AG08396 (cell line): ENCODE measurements around the gene ARHGEF37.

Experiments used
- DNase-seq: peaks from one replicate; pipeline ENCODE4 v3.0.0; 2012; ENCODE audit warnings: low spot score, mixed read lengths

The ARHGEF37 gene

GRCh38 chr5:149628846-149629388 lies 47.6 kb downstream of the ARHGEF37 start:
- no peak for DNase-seq

DNA sequence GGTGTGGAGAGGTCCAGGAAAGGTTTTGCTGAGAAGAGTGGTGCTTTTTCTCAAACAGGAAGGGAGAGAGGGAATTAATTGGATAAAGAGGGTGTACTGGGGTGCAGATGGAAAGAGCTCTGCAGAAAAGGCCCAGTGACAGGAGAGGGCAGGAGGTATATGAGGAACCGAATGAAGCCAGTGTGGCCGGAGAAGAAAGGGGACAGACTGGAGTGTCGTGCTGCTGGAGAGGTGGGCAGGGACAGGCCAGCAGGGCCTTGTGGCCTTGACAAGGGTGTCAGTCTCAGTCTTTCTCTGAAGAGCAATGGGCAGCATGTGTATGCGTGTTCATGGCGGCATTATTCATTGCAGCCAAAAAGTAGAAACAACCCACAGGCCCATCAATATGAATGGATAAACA lies 48.1 kb downstream of the ARHGEF37 start:
- no peak for DNase-seq

DNA sequence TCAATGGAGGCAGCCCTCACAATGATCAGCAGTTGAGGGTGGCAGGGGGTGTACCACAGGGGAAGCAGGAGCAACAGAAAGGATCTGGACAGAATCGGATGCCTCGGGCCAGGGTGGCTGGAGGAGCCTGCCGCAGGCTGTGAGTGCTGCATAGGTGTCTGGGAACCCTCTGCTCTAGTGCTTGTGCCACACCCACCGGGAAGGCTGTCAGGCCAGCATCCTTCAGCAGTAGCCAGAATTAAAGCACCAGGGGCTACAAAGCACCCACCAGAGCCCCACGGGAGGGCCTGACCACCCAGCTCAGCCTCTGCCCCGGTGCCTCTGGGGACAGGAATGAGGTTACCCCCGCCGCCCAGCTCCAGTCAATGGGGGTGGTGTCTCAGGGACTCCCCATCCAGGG lies 49.0 kb downstream of the ARHGEF37 start:
- DNase-seq: no peak

- no peak for DNase-seq
Measured at GRCh38 chr5:149631506-149631905, 50.2 kb downstream of the ARHGEF37 start.

DNA sequence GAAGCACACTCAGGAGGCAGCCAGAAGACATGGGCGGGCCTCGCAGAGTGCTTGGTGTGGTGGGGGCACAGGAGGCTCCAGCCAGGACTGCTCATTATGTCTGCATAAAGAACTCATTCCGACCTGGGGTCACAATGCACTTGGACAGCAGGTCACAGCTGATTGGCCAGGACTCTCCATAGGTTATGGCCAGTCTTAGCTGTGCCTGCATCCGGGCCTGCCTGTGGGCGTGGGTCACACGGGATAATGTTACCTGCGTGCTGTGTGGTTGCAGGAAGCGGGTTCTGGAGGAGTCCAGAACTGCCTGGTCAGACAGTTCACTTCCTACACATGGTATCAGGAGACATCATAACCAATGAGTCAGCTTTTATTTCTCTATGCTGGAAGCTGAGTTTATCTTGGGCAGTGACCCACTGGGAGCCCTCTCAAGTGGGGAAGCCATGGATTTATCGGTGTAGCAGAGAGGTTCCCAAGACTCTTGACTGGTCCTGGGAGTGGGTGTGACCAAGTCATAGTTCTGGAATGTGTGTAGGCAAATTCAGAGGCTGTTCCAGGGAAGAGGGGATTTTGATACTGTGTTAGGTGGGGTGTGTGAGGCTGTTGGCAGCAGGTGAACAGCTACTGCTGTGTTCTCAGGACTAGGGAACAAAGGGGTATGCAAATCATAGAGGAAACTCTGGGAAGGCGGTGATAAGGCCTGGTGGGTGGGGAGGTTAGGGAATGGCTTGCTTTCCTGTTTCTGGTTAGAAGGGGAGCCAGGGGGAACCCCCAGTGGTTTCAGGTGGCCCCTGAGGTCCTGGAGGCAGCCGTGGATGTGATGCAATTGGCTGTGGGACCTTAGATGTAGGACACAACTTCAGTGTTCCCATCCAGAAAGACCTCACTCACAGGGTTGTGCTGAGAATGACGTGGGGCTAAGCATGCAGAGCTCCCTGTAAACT lies 51.3 kb downstream of the ARHGEF37 start:
- DNase-seq: peak; percentile 45

DNA sequence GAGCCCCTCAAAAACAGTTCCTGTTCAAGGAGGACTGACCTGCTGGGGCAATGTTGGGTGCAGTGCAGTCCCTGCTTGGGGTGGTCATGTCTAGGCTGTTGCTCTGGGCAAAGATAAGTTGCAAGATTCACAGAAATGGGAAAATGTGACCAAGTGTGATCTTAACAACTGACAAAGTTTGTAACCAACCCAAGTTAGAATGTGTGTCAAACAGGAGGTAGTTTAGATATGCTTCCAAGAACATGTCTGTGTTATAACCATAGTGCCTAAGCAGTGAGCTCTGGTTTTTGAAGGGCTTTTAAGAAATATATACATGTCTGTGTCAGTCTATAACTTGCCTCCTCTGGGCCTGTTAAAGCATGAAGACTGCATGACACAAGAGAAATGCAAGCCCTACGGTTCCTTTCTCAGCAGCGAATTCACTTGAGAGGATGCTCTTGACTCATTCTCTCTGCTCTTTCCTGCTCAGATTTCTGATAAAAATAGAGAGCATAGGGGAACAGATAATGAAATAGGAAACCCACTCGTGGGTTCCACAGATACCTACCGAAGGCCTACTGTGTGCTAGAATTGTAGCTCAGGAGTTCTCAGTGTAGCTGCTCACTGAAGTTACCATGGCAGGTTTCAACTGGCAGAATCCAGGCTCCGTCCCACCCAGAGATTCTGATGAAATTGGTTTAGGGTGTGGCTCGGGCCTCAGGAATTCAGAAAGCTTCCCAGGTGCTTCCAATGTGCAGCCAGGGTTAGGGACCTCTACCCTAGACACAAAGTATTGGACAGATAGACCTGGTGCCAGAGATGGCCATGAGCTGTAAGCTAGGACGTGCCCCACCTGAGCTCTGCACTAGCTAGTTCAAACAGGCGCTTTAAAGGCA lies 52.4 kb downstream of the ARHGEF37 start:
- no peak for DNase-seq

- no peak for DNase-seq
Measured at GRCh38 chr5:149635394-149635793, 54.1 kb downstream of the ARHGEF37 start.

- DNase-seq: no peak
Measured at GRCh38 chr5:149636191-149636860, 55.0 kb downstream of the ARHGEF37 start.

DNA sequence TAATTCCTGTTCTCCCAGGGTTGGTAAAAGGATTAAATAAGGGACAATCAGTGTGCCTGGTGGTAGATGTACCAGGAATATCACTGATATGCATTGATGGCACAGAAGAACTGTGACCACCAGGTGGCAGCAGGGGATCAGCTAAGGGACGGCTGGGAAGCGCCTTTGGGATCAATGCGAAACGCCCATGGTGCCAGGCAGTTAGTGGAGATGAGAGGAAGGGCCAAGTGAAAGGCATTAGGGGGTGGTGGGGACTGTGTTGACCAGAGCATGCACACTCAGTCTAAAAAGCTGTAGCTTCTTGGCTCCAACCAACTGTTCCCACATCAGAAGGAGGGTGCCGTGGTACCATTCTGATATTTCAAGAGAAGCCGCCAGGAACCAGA lies 55.6 kb downstream of the ARHGEF37 start:
- peak; percentile 69 for DNase-seq

DNA sequence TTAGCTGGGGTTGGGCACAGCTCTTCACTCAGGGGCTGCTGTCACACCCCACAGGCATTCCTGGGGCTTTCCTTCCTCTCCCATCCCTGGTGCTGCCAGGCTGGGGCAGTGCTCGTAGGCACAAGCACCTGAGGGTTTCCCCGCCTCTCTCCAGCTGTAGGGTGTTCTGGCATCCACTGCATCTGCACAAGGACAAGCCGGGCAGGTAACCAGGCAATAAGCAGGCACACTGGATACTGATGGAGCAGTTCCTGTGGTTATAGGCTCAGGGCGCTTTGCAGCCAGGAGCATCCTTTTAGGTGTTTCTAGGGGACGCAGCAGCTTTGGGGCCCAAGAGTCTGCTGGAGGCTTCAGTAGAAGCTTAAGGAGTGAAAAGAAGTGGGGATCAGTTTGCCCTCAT lies 56.8 kb downstream of the ARHGEF37 start:
- no peak for DNase-seq

DNA sequence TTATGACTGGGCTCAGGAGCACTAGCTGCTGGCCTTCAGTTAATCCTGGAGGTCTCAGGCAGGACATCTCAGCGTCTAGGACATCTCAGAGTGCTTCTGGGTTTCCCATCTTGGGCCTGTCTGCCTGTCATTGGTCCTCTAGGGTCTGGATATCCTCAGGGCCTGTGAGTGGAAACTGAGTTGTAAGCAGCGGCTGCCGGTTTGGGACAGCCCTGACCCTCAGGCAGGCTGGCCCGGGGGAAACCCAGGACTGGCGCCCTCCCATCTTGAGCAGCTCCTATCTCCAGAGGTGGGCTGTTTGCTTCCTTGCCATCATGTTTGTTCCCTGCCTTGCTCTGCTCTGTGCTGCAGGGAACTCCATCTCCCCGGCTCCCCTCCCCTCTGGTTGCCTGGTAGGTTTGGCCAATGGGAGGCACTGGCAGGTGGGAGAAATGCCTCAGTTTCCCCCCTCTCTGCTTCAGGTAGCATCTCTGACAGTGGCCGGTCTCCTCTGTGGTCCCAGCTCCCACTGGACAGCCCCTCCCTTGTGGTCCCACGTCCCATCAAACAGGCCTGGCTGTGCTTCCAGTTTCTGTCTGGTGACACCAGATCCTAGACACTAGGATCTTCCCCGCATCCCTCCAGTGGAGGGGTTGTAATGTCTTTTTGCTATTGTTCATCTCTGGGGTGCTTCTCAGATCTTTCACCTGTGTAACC lies 57.4 kb downstream of the ARHGEF37 start:
- DNase-seq: no peak

DNA sequence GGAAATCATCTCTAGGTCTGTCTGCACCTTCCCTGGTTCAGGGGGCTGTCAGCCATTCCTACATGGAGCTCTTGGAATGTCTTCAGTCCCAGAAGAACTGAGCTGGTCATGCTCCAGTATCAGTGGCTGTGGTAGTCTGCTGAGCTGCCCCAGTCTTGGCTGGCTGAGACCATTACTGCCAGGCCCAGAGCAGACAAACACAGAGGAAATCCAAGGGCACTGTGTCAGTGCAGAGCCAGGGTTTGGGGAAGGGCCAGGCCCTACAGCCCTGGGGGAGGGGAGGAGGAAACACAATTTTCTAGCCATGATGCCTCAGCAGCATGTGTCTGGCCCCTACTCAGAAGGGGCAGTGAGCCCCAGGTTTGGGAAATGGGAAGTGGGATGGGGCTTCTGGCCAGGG lies 58.4 kb downstream of the ARHGEF37 start:
- DNase-seq: no peak

- DNase-seq: no peak
Measured at GRCh38 chr5:149640350-149640999, 59.2 kb downstream of the ARHGEF37 start.

DNA sequence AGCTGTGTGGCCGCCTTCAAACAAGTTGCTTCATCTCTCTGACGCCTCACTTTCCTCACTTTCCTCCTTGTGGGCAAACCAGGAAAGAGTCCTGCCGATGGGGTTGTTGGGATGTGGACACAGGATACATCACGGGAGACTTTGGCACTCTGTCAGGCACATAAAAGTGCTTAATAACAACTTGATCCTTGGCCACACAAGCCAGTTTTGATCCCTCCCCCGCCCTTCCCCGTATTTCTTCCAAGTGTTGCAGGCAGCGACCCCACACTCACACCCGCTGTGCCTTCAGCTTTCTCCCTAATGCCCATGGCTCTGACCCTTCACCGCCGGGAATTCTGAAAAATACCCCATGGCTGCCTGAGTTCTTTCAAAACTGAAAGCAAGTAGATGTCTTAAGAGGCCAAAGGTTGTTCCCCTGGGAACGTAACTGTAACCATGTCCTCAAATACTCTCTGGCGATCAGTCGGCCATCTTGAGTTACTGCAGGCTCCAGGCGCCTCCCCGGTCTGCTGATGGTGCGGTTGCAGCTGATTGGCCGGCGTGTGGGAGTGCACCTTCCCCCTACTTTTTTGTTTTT lies 59.8 kb downstream of the ARHGEF37 start:
- DNase-seq: peak; percentile 52

DNA sequence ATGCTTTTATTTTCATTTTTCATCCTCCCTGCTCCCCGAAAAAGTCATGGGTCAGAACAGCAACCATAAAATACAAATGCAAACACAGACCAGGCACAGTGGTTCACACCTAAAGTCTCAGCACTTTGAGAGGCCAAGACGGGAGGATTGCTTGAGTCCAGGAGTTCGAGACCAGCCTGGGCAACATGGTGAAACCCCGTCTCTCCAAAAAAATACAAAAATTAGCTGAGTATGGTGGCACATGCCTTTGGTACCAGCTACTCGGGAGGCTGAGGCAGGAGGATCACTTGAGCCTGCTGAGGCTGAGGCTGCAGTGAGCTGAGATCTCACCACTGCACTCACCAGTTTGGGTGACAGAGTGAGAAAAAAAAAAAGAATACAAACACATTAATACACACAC lies 60.3 kb downstream of the ARHGEF37 start:
- no peak for DNase-seq

GRCh38 chr5:149643781-149644180 lies 62.5 kb downstream of the ARHGEF37 start:
- DNase-seq: no peak

- no peak for DNase-seq
Measured at GRCh38 chr5:149644629-149645028, 63.3 kb downstream of the ARHGEF37 start.

DNA sequence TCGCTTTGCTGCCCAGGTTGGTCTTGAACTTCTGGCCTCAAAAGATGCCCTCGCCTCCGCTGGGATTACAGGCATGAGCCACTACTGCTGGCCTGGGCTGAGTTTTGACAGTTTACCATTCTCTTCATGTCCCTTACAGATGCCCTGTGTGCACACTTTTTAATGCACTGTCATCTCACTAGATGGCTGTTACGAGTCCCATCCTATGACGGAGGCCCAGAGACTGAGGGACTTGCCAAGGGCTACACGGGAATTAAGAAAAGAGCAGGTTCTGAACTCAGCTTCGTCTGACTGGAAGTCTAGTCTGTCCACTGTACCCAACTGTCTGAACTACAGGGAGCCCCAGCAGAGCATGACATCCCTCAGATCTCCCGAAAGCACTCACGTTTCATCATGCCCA lies 63.9 kb downstream of the ARHGEF37 start:
- DNase-seq: no peak

DNA sequence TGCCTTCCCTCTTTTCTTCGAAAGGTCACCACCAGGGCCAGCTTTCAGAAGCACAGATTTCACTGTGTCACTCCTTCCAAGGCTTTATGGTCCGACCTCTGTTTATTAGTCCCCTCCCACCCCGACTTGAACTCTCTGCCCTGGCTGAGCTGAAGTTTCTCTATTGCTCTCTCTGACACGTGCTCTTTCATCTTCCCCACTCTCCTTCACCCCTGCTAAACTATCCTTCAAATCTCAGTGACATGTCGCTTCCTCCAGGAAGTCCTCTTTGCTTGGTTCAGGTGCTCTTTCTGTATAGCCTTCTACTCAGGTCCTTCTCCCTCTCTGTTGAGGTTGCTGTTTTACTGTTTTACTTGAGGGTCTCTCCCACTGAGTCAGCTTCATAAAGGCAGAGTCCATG lies 64.4 kb downstream of the ARHGEF37 start:
- DNase-seq: no peak

GRCh38 chr5:149646564-149646963 lies 65.3 kb downstream of the ARHGEF37 start:
- no peak for DNase-seq

- no peak for DNase-seq
Measured at GRCh38 chr5:149647334-149647733, 66.0 kb downstream of the ARHGEF37 start.
